Stimulated activated CD4-positive, alpha-beta T cell treated with anti-CD3 and anti-CD28 coated beads, Interleukin-1b, Interleukin-23, amount 100 ng/mL, for 48 hours (primary cell): ENCODE data around the gene MAMDC2.
"Not testable (repeated sequence)": the region's sequence is repeated elsewhere in the genome, so short reads cannot be mapped to it uniquely, and the experiment has no call there.

Source experiments
- DNase-seq: peaks from one replicate; pipeline ENCODE4 v3.0.0-alpha.2; 2020

Gene MAMDC2

GRCh38 chr9:70143394-70144130 lies 99.9 kb downstream of the MAMDC2 start:
- no peak for DNase-seq

GRCh38 chr9:70144131-70144503 lies 100.5 kb downstream of the MAMDC2 start:
- no peak for DNase-seq

- no peak for DNase-seq
Measured at GRCh38 chr9:70145981-70146380, 102.3 kb downstream of the MAMDC2 start.

GRCh38 chr9:70147196-70147595 lies 103.5 kb downstream of the MAMDC2 start:
- no peak for DNase-seq

GRCh38 chr9:70147651-70148050 lies 104.0 kb downstream of the MAMDC2 start:
- no peak for DNase-seq

GRCh38 chr9:70152350-70152749 lies 108.7 kb downstream of the MAMDC2 start:
- DNase-seq, result no peak

- DNase-seq, result no peak
Measured at GRCh38 chr9:70156729-70157128, 113.1 kb downstream of the MAMDC2 start.

- no peak for DNase-seq
Measured at GRCh38 chr9:70159630-70160029, 116.0 kb downstream of the MAMDC2 start.

- no peak for DNase-seq
Measured at GRCh38 chr9:70160686-70161600, 117.3 kb downstream of the MAMDC2 start.

- no peak for DNase-seq
Measured at GRCh38 chr9:70165006-70165602, 121.5 kb downstream of the MAMDC2 start.

- no peak for DNase-seq
Measured at GRCh38 chr9:70168521-70168920, 124.9 kb downstream of the MAMDC2 start.

- no peak for DNase-seq
Measured at GRCh38 chr9:70169222-70169621, 125.6 kb downstream of the MAMDC2 start.

- no peak for DNase-seq
Measured at GRCh38 chr9:70170151-70170790, 126.6 kb downstream of the MAMDC2 start.

GRCh38 chr9:70172532-70172931 lies 128.9 kb downstream of the MAMDC2 start:
- no peak for DNase-seq

GRCh38 chr9:70177121-70177520 lies 133.5 kb downstream of the MAMDC2 start:
- DNase-seq, result no peak

- no peak for DNase-seq
Measured at GRCh38 chr9:70192707-70193106, 149.1 kb downstream of the MAMDC2 start.

- no peak for DNase-seq
Measured at GRCh38 chr9:70195456-70195855, 151.8 kb downstream of the MAMDC2 start.

GRCh38 chr9:70197216-70198044 lies 153.8 kb downstream of the MAMDC2 start:
- no peak for DNase-seq

- not testable (repeated sequence) for DNase-seq
Measured at GRCh38 chr9:70204743-70205142, 161.1 kb downstream of the MAMDC2 start.

GRCh38 chr9:70205366-70206020 lies 161.8 kb downstream of the MAMDC2 start:
- no peak for DNase-seq

GRCh38 chr9:70217029-70217428 lies 173.4 kb downstream of the MAMDC2 start:
- no peak for DNase-seq

- no peak for DNase-seq
Measured at GRCh38 chr9:70218767-70219166, 175.1 kb downstream of the MAMDC2 start.
